Parathyroid adenoma (tissue), 2 donors: ENCODE data around the gene TMEM271.

Experiments
- H2AFZ ChIP-seq: fragments of 300-600 bp; sonication (generic); one replicate; pipeline ENCODE4 v1.7.0; 2017; ENCODE audit warnings: antibody characterized with exemption, mild to moderate bottlenecking
- H3K27ac ChIP-seq: fragments of 300-600 bp; sonication (generic); one replicate; pipeline ENCODE4 v1.7.0; 2017
- H3K27me3 ChIP-seq: fragments of 300-600 bp; sonication (generic); one replicate; pipeline ENCODE4 v1.7.0; 2017; ENCODE audit warnings: low read length; ENCODE audit not compliant: control insufficient read depth, insufficient read depth
- H3K36me3 ChIP-seq: fragments of 300-600 bp; sonication (generic); one replicate; pipeline ENCODE4 v1.7.0; 2017; ENCODE audit warnings: low read length; ENCODE audit not compliant: control insufficient read depth, insufficient read depth
- H3K4me1 ChIP-seq: fragments of 300-600 bp; sonication (generic); one replicate; pipeline ENCODE4 v1.7.0; 2017; ENCODE audit warnings: control low read depth
- H3K4me2 ChIP-seq: fragments of 300-600 bp; sonication (generic); one replicate; pipeline ENCODE4 v1.7.0; 2017; ENCODE audit warnings: low read length
- H3K4me3 ChIP-seq: fragments of 300-600 bp; sonication (generic); one replicate; pipeline ENCODE4 v1.7.0; 2017; ENCODE audit warnings: low read depth, low read length
- H3K79me2 ChIP-seq: fragments of 300-600 bp; sonication (generic); one replicate; pipeline ENCODE4 v1.7.0; 2017; ENCODE audit warnings: control low read depth
- H3K9ac ChIP-seq: fragments of 300-600 bp; sonication (generic); one replicate; pipeline ENCODE4 v1.7.0; 2017; ENCODE audit warnings: mild to moderate bottlenecking
- H3K9me3 ChIP-seq: fragments of 300-600 bp; sonication (generic); one replicate; pipeline ENCODE4 v1.7.0; 2017; ENCODE audit warnings: low read length; ENCODE audit not compliant: control insufficient read depth
- TF ChIP-seq, protein P1 (sequence below): fragments of 300-600 bp; sonication (generic); IDR thresholded peaks from one replicate; pipeline ENCODE4 v1.7.0; 2017; ENCODE audit warnings: antibody characterized with exemption, mild to moderate bottlenecking
- donor health status: primary hyperparathyroidism.

TMEM271 gene

DNA sequence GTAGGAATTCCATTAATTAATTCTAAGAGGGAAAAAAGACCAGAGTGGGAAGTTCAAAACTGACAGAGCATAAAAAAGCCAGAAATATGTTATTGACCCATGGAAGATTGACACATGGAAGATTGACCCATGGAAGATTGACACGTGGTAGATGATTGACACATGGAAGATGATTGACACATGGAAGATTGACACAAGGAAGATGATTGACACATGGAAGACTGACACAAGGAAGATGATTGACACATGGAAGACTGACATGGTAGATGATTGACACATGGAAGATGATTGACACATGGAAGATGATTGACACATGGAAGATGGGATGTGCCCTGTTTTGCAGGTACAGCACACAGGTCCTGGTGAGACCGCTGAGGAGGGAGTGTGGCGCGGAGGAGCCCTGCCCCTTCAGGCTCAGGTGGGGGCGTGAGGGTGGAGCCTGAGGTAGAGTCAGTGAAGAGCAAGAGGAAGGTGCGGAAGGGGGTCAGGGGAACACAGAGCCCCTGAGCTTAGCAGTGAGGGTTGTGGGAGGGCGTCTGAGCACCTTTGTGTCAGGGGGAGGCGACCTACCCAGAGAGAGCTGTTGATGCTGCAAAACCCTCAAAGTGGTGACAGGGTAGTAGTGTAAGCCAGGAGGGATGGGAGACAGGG lies 33.4 kb upstream of the TMEM271 start:
- no peak overlapping the region for H3K4me2 ChIP-seq
- no peaks in the 10 kb centered on the region for H3K36me3 ChIP-seq
- H3K4me1 ChIP-seq, result no peaks in the 10 kb centered on the region
- H3K9ac ChIP-seq, result no peak overlapping the region
- H2AFZ ChIP-seq, result no peak overlapping the region
- no peaks in the 10 kb centered on the region for H3K9me3 ChIP-seq
- TF ChIP-seq, protein P1, sequence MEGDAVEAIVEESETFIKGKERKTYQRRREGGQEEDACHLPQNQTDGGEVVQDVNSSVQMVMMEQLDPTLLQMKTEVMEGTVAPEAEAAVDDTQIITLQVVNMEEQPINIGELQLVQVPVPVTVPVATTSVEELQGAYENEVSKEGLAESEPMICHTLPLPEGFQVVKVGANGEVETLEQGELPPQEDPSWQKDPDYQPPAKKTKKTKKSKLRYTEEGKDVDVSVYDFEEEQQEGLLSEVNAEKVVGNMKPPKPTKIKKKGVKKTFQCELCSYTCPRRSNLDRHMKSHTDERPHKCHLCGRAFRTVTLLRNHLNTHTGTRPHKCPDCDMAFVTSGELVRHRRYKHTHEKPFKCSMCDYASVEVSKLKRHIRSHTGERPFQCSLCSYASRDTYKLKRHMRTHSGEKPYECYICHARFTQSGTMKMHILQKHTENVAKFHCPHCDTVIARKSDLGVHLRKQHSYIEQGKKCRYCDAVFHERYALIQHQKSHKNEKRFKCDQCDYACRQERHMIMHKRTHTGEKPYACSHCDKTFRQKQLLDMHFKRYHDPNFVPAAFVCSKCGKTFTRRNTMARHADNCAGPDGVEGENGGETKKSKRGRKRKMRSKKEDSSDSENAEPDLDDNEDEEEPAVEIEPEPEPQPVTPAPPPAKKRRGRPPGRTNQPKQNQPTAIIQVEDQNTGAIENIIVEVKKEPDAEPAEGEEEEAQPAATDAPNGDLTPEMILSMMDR, result no peak
- H3K27ac ChIP-seq, result no peak overlapping the region
- H3K79me2 ChIP-seq, result no peaks in the 10 kb centered on the region
- no peak overlapping the region for H3K4me3 ChIP-seq
- no peaks in the 10 kb centered on the region for H3K27me3 ChIP-seq

DNA sequence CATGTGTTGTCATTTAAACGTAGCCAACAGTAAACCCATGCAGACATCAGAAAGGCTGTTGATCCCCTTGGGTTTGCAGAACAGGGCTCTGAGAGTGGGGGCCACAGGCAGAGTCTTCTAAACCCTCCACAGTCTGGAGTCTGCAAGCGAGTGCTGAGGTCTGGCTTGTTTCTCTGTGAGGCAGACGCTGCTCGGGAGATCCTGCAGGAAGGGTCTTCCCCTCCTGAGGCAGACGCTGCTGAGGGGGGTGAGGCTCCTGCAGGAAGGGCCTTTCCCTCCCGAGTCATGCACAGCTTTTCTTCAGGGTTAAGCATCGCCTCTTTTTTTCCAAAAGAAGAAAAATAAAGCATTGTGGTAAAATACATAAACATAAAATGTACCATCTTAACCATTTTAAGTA lies 32.1 kb upstream of the TMEM271 start:
- H3K4me3 ChIP-seq, result no peak overlapping the region
- H3K9me3 ChIP-seq, result no peaks in the 10 kb centered on the region
- H3K27ac ChIP-seq, result no peak overlapping the region
- no peaks in the 10 kb centered on the region for H3K79me2 ChIP-seq
- no peaks in the 10 kb centered on the region for H3K4me1 ChIP-seq
- H3K9ac ChIP-seq, result no peak overlapping the region
- no peak overlapping the region for H2AFZ ChIP-seq
- H3K36me3 ChIP-seq, result no peaks in the 10 kb centered on the region
- H3K27me3 ChIP-seq, result no peaks in the 10 kb centered on the region
- TF ChIP-seq, protein P1, result no peak
- H3K4me2 ChIP-seq, result no peak overlapping the region

DNA sequence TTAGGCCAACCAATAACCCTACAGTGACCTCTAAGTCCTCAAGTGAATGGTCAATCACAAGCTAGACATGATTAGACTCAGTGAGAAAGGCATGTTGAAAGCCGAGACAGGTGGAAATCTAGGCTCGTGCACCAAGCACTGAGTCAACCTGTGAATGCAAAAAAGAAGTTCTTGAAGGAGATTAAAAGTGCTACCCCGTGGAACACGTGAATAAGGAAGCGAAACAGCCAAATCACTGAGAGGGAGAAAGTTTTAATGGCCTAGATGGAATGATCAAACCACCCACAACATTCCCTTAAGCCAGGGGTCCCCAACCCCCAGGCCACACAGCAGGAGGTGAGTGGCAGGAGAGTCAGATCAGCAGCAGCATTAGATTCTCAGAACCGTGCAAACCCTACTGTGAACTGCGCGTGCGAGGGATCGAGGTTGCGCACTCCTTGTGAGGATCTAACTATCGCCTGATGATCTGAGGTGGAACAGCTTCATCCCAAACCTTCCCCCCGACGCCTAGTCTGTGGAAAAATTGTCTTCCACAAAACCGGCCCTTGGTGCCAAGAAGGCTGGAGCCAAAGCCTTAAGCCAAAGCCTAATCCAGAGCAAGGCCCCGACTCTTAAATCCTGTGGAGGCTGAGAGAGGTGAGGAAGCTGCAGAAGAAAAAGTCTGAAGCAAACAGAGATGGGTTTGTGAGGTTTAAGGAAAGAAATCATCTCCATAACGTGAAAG lies 29.8 kb upstream of the TMEM271 start:
- Histone ChIP-seq H3K4me1 (no peaks in the 10 kb centered on the region), H2AFZ (no peak overlapping the region)

DNA sequence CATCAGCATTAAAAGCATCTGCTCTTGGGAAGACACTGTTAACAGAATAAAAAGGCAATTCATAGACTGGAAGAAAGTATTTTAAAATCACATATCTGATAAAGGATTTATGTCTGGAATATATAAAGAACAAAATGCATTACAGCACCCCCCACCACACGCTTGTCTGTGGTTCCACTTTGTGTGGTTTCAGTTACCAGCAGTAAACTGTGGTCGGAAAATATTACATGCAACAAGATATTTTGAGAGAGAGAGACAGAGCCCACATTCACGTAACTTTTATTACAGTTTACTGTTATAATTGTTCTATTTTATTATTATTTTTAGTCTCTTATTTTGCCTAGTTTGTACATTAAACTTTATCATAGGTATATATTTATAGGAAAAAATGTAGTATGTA lies 28.0 kb upstream of the TMEM271 start:
- Histone ChIP-seq H3K9ac (no peak overlapping the region), H3K27ac (no peak overlapping the region), H2AFZ (no peak overlapping the region), H3K4me3 (no peak overlapping the region), H3K4me2 (no peak overlapping the region), H3K36me3 (no peaks in the 10 kb centered on the region), H3K4me1 (no peaks in the 10 kb centered on the region), H3K9me3 (no peaks in the 10 kb centered on the region), H3K79me2 (no peaks in the 10 kb centered on the region), H3K27me3 (no peaks in the 10 kb centered on the region)
- TF ChIP-seq, protein P1, result no peak

More for the DNA sequence above, 29.8 kb upstream of the TMEM271 start:
- H3K27ac ChIP-seq, result no peak overlapping the region
- TF ChIP-seq, protein P1, result no peak
- no peaks in the 10 kb centered on the region for H3K36me3 ChIP-seq
- no peaks in the 10 kb centered on the region for H3K9me3 ChIP-seq
- H3K4me3 ChIP-seq, result no peak overlapping the region
- no peak overlapping the region for H3K4me2 ChIP-seq
- H3K79me2 ChIP-seq, result no peaks in the 10 kb centered on the region
- H3K27me3 ChIP-seq, result no peaks in the 10 kb centered on the region
- H3K9ac ChIP-seq, result no peak overlapping the region

DNA sequence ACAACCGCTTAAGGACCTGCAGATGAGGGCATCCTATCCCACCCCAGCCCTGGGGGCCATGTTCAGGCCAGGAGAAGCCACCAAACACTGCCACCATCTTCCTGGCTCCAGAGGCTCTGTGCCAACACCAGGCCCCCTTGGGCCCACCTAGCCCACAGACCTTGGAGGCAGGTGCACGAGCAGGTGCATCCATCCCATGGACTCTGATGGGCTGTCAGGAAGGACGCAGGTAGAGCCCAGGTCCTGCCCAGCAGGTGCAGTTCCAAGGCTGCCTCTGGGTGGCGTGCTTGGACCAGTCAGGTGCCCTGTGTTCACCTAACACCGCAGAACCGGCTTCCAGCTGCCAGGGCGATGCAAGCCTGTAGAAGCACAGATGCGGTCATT lies 26.5 kb upstream of the TMEM271 start:
- no peak overlapping the region for H3K9ac ChIP-seq
- no peaks in the 10 kb centered on the region for H3K36me3 ChIP-seq
- H3K4me3 ChIP-seq, result no peak overlapping the region
- no peaks in the 10 kb centered on the region for H3K4me1 ChIP-seq
- TF ChIP-seq, protein P1, result no peak
- no peak overlapping the region for H3K4me2 ChIP-seq
- H2AFZ ChIP-seq, result no peak overlapping the region
- no peaks in the 10 kb centered on the region for H3K27me3 ChIP-seq
- no peaks in the 10 kb centered on the region for H3K9me3 ChIP-seq
- H3K27ac ChIP-seq, result no peak overlapping the region
- no peaks in the 10 kb centered on the region for H3K79me2 ChIP-seq
